AG08395 (cell line): Measurements from ENCODE around the gene NFIA.

ENCODE experiments used
- DNase-seq: peaks from one replicate; pipeline ENCODE4 v3.0.0; 2012; ENCODE audit warnings: mixed read lengths, low spot score

Gene NFIA

GRCh38 chr1:61130338-61131000 lies 48.1 kb downstream of the NFIA start:
- DNase-seq, result no peak

DNA sequence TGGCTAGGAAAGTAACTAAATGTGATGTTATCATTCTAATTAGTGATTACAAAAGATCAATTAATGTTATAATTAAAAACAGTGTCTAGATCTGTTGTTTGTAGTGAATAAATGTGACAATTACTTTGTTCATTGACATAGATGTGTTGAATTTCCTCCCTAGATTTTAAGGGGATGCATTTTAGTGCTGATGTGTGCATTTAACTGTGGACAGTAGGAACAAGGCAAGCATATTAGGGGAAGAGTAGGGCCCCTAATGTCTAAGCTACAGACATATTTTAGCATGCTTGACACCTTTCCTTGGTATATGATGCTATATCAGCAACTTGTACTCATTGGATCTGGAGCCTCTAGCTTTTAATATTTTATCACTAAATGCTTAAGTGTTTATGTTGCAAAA lies 48.9 kb downstream of the NFIA start:
- no peak for DNase-seq

DNA sequence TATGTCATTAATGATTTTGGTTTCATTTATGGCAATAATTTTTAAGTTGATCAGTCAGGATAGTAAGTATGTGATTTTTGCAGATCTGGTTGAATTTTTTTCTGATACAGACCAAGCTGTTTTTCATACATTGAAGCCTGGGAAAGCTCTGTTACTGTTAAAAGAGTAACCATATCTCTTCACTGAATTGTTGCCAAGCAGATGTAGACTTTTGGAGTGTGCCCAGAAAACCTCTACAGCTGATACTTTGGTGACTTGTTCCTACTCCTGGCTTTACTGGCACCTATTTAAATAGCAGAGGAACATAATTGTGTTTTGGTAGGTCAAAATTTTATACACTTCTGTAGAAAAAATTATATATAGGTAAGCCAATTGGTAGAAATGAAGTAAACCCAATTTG lies 49.4 kb downstream of the NFIA start:
- no peak for DNase-seq

DNA sequence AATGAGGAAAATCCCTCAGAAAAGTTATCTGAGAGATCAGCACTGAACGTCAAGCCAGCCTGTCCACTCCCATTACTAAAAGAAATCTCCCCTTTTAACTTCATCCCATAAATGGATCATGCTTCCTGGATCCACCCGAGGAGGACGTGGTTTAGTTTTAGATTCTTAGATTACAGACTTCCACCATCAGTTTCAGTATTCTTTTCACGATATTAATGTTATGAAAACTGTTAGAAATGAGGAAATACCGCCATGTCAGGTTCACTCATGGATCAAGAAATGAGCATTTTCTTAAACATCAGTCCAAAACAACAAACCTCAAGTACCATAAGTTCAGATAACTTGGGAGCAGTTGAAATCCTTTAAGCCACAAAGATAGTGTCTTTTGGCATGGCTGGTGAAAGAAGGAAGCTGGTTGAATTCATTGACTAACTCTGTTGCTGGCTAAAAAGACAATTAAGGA lies 49.8 kb downstream of the NFIA start:
- DNase-seq, result no peak

DNA sequence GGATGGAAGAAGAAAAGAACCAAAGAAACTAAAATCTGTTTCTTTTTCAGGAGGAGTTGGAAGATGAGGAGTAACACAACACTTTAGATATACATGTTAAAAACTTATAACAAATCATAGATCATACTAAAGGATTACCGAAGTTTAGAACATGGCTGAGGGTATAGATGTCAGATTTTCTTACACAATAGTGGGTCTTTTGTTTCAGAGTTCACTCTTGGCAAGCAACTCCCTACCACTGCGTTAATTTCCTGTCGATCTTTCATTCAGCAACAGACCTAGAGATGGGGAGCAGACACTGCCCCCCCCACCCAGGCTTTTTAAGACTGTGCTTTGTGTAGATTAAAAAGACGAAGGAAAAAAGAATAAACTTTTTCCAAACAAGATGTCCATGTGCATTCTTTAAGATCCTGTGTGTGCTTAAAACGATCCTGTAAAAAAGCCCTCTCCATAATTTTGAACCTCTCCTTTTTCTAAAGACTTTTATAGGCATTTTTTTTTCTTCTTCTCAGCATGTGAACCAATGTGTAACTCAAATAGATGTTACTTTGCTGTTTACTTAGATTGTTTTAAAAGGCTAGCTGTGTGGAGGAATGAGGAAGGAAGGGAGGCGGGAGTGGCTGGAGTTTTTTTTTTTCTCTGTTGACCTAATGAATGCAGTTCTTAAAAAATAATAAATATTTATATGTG lies 50.4 kb downstream of the NFIA start:
- no peak for DNase-seq

DNA sequence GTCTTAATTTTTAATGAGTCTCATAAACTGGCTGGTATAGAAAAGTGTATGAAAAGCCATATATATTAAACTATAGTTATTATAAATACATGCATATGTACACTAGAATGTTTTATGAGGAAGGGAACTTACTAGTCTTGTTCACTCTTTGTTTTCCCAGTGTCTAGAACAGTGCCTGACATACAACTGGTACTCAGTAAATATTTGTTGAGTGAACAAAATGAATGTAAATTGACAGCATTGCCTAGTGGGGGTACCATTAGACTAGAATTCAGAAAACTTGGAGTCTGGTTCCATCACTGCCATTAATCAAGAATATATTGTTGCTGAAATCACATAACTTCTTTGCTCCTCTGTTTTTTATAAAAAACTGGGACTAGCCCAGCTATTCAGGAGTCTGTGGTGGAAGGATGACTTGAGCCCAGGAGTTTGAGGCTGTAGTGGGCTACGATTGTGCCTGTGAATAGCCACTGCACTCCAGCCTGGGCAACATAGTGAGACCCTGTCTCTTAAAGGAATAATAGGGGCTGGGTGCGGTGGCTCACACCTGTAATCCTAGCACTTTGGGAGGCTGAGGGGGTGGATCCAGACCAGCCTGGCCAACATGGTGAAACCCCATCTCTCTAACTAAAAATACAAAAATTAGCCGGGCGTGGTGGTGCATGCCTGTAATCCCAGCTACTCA lies 51.1 kb downstream of the NFIA start:
- DNase-seq, result no peak

GRCh38 chr1:61135291-61135690 lies 52.9 kb downstream of the NFIA start:
- DNase-seq, result no peak

- DNase-seq, result no peak
Observed at GRCh38 chr1:61138305-61138704, 55.9 kb downstream of the NFIA start.

DNA sequence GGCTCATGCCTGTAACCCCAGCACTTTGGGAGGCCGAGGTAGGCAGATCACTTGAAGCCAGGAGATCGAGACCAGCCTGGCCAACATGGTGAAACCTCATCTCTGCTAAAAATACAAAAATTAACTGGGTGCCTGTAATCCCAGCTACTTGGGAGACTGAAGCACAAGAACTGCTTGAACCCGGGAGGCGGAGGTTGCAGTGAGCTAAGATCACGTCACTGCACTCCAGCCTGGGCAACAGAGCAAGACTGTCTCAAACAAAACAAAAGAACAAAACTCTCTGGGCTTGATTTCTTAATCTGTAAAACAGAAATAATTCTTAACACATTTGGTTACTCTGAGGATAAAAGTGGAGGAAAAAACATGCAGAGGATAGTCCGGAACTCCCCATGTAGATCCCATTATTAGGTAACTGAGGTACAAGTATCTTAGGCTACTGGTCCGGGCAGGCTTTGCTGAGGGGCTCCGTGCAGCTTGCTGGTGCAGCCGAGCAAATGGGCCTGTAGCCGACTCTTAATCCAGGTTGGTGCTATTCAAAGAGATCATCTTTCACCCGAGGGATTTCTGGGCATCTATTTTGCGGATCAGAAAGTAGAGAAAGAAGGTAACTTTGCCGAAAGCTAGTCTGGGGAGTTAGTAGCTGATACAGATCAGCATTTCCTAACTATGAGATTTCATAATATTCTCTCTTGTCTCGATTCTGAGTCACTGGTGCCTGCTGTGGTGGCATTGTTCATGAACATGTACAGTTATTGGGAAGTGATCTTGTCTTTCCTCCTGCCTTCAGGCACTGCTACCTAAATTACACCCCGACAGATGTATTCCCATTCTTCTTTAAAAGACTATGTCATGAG lies 56.8 kb downstream of the NFIA start:
- peak; percentile 63 for DNase-seq

DNA sequence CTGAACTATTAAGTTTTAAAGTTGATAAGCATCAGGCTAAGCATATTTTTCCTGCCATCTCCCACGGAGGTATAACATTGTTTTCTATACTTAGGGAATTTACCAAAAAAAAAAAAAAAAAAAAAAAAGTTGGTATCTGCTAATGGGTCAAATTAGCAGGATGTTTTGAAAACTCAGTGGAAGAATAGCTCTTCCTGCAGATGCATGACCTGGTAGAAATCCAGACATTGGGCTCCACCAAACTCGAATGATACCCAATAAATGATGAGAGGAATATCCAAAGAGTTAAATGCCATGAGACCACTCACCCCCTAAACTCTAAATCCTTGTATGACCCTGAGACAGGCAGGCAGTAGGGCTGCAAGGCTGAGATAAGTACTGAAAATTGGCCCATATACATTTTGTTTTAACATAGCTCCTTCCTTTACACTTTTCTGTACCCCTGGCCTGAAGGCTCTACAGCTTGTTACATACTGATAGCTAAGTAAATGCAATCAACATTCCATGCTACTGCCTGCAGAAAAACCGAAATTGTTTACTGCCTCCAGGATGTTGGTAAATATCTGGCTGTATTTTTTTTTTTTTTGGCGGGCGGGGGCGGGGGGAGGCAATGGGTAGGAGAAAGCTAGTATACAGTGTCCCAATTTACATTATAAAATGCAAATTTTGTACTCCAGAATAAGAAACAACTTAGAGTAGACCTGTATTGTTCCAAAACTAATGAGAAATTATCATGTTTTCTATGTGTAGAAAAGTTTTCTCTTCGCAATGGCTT lies 57.6 kb downstream of the NFIA start:
- DNase-seq, result no peak

GRCh38 chr1:61140778-61141177 lies 58.4 kb downstream of the NFIA start:
- DNase-seq, result no peak

GRCh38 chr1:61141288-61142042 lies 59.1 kb downstream of the NFIA start:
- DNase-seq, result peak; percentile 22

GRCh38 chr1:61142043-61142440 lies 59.7 kb downstream of the NFIA start:
- DNase-seq, result no peak

DNA sequence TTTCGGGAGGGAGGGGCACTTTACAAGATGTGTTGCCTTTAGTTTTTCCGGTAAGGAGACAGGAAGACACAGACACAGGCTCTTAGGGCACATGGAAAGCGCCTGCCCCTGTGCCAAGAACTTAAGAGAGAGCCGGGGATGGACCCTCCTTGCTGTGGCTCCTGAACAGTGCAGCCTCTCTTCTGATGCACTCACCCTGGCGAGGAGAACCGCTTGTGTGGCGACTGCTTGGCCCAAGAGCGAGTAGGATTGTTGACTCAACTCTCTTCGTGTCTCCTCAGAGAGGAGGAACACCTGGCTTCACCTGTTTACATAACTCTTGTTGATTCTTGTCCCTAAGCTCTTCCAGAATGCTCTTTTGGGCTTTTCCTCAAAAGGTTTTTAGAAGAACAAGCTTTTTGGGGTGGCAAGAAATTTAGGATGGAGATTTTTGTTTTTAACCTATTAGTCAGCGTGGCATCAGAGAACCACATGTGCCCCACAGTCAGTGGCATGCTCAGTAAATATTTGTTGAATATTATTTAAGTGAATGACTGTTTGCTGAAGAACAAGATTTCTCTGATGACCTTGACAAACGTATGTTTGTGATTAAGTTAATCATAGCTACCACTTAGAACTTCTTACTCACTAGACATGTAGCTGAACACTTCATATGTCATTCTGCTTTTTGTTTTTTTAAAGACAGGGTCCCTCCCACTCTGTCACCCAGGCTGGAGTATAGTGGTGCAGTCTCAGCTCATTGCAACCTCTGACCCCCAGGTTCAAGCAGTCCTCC lies 60.6 kb downstream of the NFIA start:
- no peak for DNase-seq

GRCh38 chr1:61143821-61144424 lies 61.6 kb downstream of the NFIA start:
- DNase-seq, result no peak

DNA sequence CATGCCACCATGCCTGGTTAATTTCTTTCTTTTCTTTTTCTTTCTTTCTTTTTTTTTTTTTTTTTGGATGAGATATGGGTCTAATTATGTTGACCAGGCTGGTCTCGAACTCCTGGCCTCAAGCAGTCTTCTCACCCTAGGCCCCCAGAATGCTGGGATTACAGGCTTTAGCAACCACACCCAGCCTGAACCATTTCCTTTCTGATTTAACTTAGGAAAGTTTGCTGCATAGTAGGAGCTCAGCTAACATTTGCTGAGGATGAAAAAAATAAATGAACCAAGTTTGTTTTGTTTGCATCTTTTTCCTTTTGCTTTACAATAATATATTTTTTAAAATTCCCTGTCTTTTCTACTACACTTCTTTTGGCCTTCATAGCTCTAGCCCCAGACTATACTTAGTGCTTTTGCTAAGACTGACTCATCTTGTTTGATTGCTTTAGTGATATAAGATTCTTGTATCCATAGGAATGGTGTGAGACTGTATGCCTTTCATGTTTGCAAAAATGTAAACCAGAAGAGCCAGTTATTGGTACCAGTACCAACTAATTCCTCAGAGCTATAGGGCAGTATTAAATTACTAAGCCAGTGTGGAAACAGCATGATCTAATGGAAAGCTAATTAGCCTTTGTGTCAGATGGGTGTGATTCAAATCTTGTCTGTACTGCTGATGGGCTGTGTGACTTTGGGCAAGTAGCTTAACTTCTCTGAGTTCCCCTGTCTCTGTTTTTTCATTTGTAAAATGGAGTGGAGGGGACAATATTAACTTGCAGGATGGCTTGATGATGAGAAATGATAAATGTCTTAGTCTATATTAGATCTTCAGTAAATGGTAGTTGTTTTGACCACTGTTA lies 66.9 kb downstream of the NFIA start:
- no peak for DNase-seq

DNA sequence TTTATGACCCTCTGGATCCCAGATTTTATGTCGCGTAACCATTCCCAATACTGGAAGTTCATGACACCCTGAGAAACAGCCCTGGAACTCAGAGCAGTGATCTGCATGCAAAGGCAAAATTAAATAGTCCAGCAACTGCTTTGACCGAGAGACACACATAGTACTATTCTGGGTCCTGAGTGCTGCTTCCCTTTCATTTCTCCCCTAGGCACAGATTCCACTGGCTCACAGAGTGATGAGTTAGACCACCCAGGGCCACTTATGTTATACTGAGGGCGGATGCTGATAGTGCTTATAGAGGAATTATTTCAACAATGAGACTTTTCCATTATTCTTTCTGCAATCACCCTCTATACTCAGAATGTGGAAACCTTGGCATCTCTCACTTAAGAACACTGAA lies 69.2 kb downstream of the NFIA start:
- DNase-seq, result no peak

DNA sequence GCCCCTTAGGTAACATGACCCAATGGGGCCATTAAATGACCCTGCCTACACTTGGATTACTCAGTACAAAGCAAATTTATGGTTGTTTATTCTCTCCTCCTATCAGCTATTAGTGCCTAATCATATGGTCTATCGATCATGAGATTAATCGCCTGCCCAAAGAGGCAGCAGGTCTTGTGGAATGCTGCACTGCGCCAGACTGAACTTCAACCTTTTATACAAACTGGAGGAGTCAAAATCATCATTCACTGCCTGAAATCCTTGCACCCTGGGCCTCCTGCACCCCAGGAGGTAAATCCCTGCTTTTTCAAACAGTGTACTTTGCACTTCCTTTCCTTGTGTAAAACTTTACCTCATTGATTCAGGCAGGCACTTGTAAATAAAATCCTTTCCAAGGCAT lies 69.7 kb downstream of the NFIA start:
- DNase-seq, result no peak
